Right lobe of liver (tissue), 4 donors: ENCODE measurements around the gene BBX.

Experiments
- POLR2A ChIP-seq: fragments of 450-650 bp; IDR thresholded peaks from one replicate; pipeline ENCODE4 v1.6.1; 2017; ENCODE audit warnings: antibody characterized with exemption, mild to moderate bottlenecking
- TF ChIP-seq, protein P1 (sequence below), 4 donors: fragments of 200-600 bp in 3 of 4; fragments of 450-650 bp in 1 of 4; IDR thresholded peaks; one replicate each; pipeline versions ENCODE4 v1.5.1 to v1.8.0; 2016 to 2022; ENCODE audit warnings: antibody characterized with exemption in 4 of 4, mild to moderate bottlenecking in 2 of 4
- donor health status: DM: no; HTN: no; CAD: no.
- donor health status: DM: no; HTN: no; CAD: no.
- donor health status: DM: no; HTN: yes; CAD: no.

DNA sequence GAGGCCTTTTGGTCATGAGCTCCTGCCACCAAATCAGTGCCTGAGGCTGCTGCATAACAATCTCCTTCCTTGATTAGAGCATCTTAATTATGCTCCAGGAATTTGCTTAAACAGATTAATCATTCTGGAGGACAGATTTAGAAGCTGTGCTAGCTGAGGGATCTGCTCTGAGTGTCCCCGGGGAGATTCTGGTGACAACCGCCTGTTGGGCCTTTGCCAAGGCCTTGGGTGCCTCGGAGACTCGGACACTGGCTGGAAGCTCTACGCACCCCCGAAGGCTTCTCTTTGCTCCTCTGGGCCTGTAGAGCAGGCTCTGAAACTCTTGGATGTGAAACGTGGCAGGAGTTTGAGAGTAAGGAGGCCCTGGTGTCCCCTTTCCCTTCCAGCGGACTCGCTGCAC, 304.0 kb downstream of the BBX start:
- TF ChIP-seq, protein P1, sequence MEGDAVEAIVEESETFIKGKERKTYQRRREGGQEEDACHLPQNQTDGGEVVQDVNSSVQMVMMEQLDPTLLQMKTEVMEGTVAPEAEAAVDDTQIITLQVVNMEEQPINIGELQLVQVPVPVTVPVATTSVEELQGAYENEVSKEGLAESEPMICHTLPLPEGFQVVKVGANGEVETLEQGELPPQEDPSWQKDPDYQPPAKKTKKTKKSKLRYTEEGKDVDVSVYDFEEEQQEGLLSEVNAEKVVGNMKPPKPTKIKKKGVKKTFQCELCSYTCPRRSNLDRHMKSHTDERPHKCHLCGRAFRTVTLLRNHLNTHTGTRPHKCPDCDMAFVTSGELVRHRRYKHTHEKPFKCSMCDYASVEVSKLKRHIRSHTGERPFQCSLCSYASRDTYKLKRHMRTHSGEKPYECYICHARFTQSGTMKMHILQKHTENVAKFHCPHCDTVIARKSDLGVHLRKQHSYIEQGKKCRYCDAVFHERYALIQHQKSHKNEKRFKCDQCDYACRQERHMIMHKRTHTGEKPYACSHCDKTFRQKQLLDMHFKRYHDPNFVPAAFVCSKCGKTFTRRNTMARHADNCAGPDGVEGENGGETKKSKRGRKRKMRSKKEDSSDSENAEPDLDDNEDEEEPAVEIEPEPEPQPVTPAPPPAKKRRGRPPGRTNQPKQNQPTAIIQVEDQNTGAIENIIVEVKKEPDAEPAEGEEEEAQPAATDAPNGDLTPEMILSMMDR (IDR thresholded peaks at IDR 0.05), result no peak
- no peak for TF ChIP-seq POLR2A
